ENCODE data around the gene NEK11.

NEK11 gene

GRCh38 chr3:131141770-131142169 lies 115.1 kb downstream of the NEK11 start:
- DNase-seq (ENCODE audit: low spot score): no peak

- no peak for DNase-seq (ENCODE audit: low spot score)
These were observed 115.9 kb downstream of the NEK11 start for GRCh38 chr3:131142580-131142979.

- DNase-seq (ENCODE audit: low spot score): no peak
These were observed 117.1 kb downstream of the NEK11 start for GRCh38 chr3:131143802-131144201.

DNA sequence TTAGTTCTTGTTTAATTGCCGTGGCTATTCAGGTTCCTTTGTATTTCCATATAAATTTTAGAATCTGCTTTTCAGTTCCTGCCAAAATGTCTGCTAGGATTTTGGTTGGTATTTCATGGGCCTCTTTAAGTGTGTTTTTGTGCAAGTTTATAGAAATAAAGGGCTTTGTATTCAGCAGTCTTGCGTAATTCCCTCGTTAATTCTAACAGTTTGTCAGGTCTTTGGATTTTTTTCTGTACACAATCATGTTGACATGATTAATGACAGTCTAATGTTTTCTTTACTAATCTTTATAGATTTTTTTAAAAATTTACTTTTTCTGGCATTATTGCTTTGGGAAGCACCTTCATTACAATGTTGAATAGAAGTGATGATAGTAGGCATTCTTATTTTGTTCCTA lies 120.9 kb downstream of the NEK11 start:
- no peak for DNase-seq (ENCODE audit: low spot score)

DNA sequence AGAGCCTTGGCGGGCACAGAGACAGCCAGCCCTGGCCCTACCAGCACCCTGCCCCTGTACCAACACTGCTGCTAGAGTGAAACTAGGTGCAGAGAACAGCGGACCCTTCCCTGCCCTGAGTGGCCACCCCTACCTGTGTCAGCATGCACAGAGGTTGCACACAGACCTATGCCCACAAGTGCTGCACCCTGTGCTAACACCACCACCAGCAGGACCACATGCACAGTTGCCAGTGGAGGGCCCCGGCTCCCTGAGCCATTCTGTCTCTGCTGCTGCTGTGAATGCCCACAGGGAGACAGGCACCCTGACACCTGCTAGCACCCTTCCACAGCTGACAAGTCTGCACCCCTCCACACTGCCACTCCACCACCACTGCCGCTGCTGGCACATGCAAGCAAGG lies 131.8 kb downstream of the NEK11 start:
- no peak for DNase-seq (ENCODE audit: low spot score)

- no peak for DNase-seq (ENCODE audit: low spot score)
These were observed 135.8 kb downstream of the NEK11 start for GRCh38 chr3:131162516-131162915.

GRCh38 chr3:131167867-131168266 lies 141.2 kb downstream of the NEK11 start:
- no peak for DNase-seq (ENCODE audit: low spot score)

DNA sequence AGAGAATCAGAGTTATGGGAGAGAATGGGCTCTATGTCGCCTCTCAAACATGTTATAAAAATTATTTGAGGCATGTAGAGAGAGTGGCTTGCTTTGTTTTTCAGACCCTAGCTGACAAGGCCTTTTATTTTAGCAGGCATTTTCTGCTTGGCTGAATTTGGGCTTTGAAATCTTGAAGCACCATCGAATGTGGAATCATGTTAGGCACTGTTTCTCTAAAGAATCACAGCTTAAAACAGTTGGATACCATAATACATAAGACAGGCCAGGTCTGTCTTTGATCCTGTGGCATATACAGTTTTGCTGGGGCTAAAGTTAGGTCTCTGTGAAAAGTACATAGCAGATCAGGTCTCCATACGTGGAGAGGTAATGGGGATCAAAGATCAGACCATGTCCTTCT lies 142.7 kb downstream of the NEK11 start:
- no peak for DNase-seq (ENCODE audit: low spot score)

- DNase-seq (ENCODE audit: low spot score): no peak
These were observed 146.0 kb downstream of the NEK11 start for GRCh38 chr3:131172502-131173200.

DNA sequence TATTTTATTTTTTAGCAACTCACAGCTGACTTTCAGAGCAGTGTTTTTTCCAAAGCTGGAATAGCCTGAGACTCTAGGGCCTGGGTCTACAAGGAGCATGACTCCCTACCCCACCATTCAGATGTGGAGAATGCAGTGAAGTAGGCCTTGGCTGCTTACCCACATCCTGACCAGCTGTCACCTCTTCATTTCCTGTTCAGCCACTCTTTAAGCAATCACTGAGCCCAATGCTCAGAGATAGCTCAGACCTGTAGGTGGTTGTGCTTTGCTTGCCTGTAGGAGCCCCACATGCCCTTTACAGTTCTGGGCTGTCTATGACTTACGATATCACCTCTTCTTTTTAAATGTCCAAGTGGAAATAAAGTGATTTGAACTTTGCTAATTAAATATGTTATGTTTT lies 148.1 kb downstream of the NEK11 start:
- DNase-seq (ENCODE audit: low spot score): no peak

GRCh38 chr3:131178710-131179375 lies 152.2 kb downstream of the NEK11 start:
- DNase-seq (ENCODE audit: low spot score): no peak

GRCh38 chr3:131192701-131193100 lies 166.0 kb downstream of the NEK11 start:
- no peak for DNase-seq (ENCODE audit: low spot score)

DNA sequence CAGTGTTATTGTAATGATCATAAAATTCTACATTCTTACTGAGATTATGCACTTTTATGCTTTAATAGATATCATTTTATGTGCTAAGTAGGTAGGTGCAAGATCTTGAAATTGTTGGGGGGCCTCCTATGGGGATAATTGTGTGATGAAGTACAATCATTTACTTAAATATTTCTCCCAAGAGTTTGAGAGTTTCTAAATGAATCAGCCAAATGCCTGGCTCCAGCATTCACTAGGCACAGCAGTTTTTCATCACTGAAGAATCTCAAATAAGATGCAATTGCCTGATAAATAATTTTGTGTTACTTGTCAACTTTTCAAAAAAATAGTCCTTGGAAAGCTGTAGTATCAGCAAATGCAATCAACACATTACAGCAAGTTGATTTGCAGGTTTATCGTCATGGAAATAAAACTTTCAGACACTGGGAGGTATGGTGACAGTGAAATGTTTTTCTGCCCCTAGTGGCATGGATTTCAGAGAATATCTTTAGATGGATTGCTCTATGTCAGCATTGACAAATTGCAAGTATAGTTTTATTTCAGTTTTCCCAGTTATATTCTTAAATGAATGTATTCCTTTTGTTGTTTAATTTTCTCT lies 167.1 kb downstream of the NEK11 start:
- DNase-seq (ENCODE audit: low spot score): no peak

GRCh38 chr3:131194816-131195215 lies 168.1 kb downstream of the NEK11 start:
- DNase-seq (ENCODE audit: low spot score): no peak

DNA sequence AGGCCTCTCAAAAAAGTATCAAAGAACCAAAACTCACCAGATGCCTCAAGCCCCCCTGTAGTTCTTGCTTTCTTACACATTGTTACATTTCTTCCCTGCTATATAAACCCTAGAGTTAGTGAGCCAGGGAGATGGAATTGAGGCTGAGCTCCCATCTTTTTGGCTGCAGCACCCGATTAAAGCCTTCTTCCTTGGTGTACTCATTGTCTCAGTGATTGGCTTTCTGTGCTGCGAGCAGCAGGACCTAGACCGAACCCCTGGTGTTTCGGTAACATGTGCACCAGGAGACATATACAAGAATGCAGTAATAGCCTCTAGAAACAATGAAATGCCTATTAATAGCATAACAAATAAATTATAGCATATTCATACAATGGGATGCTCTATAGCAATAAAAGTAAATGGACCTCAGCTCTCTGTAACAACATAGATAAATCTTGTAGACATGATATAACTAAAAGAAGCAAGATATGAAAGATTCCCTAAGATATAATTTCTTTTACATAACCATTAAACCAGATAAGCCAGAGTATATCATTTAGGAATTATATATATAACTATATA lies 174.0 kb downstream of the NEK11 start:
- no peak for DNase-seq (ENCODE audit: low spot score)

DNA sequence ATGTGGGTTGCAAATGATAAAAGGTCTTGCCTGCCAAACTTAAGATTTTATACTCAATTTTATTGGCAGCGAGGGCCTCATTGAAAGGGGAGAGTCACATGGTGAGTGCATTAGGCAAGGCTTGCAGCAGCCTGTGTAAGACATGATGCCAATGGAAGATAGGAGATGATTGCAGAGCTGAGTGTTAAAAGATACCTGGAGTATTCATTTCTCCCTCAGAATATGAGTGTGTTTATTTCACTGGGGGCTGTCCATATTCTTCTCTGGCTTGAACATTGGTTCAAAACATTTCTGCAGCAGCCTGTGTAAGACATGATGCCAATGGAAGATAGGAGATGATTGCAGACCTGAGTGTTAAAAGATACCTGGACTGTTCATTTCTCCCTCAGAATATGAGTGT lies 189.7 kb downstream of the NEK11 start:
- no peak for DNase-seq (ENCODE audit: low spot score)

DNA sequence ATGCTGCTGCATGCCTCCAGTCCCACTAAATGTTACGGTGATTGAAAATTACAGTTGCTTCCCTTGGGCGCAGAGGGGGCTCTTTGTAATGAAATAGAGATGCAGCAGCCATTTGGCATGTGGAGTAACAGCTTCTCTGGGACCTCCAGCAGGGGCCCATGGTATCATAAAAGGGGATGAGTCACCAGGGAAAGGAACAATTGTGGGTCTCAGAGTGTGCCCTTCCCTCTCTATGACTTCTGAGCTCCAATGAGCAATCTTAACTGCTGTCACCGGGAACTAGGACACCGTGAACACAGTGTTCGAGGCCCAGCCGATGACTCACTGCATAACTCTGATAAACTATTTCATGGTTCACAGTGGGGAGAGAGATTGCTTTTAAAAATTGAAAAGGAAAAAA lies 190.1 kb downstream of the NEK11 start:
- DNase-seq (ENCODE audit: low spot score): no peak

GRCh38 chr3:131217296-131217741 lies 190.6 kb downstream of the NEK11 start:
- no peak for DNase-seq (ENCODE audit: low spot score)

DNA sequence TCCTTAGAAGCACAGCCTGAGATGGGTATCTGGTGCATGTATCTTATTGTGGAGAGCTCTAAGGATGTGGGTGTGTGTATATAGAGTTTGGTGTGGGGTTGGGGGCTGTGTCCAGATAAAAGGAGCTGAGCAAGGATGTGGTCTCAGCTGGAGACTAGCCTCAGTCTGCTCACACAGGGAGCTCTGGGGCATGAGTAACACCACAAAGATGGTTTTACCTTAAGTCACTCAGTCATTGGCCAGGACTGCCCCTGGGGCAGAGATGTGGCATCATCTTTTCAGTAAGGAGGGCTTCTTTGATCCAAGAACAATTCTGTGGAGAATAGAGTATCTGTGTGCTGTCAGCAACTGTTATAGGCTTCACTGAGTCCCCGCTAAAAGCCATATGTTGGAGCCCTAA lies 191.5 kb downstream of the NEK11 start:
- no peak for DNase-seq (ENCODE audit: low spot score)

GRCh38 chr3:131221731-131222130 lies 195.1 kb downstream of the NEK11 start:
- no peak for DNase-seq (ENCODE audit: low spot score)

DNA sequence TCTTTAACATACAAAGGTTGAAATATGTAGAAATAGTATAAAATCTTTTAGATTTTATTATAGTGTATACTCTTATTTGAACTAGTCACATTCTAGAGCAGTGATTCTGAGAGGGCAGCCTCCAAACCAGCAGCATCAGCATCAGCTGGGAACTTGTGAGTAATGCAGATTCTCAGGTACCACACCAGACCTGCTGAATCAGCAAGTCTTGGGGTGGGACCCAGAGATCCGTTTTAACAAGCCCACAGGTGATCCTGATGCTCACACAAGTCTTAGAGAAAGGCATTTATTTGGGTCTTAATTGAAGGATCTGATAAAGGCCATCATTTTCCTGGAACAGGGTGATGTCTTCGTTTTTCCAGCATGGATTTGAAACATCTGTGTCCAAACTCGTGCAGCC lies 195.9 kb downstream of the NEK11 start:
- no peak for DNase-seq (ENCODE audit: low spot score)

DNA sequence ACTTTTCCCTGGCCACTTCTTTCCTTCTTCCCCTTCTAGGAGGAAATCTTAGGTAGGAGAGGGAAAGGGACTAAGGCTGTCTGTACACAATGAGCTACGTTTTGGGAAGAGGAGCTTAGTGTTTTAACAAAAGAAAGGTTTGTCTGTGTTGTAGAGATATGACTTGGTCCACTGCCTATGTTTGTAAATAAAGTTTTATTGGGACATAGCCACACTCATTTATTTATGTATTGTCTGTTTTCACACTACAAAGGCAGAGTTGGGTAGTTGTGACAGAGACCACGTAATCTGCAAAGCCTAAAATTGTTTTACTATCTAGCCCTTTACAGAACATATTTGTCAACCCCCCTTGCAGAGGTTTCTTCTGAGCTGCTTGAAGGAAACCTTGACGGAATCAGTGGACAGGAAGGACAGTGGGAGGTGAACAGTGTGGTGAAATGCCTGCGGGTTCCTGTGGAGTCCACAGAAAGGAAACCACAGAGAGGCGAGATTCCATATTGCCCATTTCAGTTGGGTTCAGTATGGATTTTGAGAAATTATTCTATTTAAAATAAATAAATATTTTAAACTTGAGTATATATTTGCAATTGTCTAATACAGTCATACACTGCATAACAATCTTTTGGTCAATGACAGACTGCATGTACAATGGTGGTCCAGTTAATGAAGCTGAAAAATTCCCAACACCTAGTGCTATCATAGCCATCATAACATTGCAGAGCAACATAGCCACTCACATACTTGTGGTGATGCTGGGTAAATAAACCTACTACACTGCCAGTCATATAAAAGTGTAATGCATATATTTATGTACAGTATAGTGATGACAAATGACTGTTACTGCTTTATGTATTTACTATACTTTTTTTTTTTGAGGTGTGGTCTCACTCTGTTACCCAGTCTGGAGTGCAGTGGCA lies 197.0 kb downstream of the NEK11 start:
- DNase-seq (ENCODE audit: low spot score): no peak
